SK-N-DZ (cell line): Measurements from ENCODE around the gene HAO1.

Experiments used
- DNase-seq: peaks from one replicate; pipeline ENCODE4 v3.0.0-alpha.2; 2015; ENCODE audit warnings: low spot score

HAO1 gene

DNA sequence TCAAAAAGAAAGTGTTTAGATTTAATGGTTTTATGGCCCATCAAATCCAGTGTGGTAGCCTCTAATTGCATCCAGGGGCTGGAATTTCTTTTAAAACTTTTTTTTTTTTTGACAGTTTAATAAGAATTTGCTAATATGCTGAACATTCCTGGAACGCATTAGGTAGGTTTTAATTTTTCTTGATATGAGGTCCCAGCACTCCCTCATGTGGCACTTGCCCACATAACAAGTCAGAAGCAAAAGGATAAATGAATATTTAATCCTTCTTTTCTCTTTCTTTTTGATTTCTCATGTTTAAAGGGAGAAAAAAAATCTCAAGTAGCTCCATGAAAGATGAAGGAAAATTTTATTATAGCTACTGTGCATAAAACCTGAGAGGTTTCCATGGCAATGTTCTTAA lies 13.5 kb downstream of the HAO1 start:
- DNase-seq = peak; percentile 15

DNA sequence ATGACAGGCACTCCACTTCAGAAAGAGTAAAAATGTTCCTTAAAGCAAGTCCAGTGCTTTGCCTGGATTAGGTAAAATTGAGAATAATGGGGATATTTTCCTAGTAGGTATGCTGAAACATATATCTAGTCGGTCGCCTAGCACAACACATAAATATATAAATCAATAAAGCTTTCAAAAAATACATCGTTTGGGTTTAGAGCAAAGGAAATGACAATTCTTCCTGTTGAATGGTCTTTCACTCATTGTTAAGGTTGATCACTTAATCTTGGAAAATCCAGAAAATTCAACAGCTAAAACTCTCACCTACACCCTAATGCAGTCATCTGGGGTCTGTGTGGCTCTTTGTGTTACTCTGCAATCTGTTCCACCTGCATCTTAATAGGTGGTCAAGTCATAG lies 13.9 kb downstream of the HAO1 start:
- no peak for DNase-seq

DNA sequence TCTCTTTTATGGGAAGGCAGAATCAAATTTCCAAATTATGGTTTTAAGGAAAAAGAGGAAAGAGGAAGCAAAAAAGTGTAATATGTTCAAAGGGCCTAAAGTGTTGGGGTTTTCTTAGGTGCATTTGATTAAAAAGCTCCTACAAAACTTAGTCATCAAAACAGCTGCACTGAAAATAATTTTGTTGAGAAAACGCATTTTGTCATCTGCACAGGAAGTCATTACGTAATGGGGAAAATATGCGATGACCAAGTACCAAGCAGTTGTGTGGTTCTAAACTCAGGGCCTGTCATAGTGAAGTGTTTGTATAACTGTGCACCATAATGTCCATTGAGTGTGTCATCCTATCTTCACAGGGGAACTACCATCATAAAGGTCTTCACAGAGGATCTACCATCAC lies 15.6 kb downstream of the HAO1 start:
- DNase-seq = no peak

DNA sequence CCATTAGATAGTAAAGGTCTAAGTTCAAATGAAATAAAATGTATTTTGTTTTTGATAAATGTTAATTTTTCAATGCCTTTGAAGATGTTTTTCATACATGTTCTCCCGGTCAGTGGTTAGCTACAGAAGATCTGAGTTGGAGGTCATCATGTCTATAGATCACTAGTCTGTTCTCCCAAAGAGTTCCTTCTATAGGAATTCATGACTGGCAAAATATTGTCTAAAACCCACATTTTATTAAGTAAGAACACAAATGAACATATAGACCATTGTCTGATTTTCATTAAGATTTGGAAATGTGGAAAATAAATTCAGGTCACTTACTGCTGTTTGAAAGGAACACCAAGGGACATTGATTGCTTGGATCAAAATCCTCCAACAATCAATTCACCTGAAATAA lies 23.6 kb downstream of the HAO1 start:
- no peak for DNase-seq

DNA sequence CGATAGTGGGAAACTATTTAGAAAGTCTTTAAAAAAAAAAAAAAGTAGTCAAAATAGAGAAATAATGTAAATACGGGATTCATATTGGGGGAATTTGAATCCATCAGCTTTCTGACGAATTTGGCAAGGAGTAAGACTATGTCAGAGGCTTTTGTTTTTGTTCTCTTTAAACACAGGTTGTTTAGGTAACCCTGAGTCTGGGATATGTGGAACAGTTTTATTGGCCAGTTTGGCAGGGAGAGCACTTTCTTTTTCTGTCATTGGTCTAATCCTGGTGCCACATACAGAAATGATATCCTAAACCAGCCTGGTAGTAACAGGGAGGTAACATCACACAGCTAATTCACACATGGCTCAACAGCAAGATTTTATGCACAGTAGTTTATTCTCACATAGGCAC lies 27.7 kb downstream of the HAO1 start:
- no peak for DNase-seq

DNA sequence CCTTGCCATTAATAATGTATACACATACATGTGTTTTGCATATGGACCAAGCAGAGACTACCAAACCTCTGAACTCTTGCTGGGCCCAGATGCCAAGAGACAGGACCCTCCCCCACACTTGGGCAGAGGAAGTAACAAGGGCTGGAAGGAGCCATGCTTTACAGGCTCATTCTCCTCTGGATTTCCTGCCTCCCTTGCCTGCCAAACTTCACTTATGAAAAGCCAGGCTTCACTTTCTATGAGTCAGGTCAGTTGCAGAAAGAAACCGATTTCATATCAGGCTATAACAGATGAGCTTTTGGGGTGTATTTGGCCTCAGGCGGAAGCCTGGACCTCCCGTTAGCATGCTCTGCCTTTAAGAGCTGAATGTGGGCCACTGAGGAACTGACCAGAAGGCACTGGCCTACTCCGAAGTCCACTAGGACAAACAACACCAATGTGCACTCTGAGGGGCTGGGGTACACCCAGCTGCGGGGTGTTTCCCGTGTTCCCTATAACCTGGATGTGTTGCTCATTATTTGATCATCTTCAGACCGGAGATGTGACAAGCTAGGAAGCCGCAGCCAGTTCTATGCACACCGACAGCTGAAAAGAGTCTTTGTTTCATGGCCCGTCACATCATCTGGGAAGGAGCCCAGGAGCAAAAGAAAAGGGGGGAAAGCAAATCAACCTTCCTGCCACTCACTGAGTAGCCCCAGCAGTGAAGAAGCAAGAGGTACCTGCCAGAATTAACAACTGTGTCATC lies 28.5 kb downstream of the HAO1 start:
- no peak for DNase-seq

DNA sequence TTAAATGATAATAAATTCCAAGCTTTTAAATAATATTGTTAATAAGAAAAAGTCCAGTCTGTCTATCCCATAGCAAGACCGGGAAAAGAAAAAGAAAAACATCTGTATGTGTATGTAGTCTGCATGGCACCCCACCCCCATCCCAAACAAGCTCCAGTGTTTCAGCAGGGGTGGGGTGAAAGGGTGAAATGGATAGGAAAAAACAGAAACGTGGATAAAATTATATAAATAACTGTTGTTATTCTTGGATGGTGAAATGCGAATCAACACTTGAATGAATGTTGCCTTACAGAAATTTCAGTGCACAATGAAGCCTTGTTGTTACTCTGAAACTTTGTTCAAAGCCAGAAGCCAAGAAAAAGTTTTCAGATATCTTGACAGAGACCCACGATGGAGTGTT lies 31.4 kb downstream of the HAO1 start:
- no peak for DNase-seq

DNA sequence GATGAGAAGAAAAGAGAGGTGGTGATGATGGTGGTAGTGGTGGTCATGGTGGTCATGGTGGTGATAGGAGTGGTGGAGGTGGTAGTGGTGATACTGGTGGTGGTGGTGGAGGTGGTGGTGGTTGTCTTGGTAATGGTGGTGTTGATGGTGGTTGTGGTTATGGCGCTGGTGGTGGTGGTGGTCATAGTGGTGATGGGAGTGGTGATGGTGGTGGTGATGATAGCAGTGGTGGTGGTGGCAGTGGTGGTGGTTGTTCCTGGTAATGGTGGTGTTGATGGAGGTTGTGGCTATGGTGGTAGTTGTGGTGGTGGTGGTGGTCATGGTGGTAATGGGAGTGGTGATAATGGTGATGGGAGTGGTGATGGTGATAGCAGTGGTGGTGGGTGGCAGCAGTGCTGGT lies 36.8 kb downstream of the HAO1 start:
- no peak for DNase-seq

DNA sequence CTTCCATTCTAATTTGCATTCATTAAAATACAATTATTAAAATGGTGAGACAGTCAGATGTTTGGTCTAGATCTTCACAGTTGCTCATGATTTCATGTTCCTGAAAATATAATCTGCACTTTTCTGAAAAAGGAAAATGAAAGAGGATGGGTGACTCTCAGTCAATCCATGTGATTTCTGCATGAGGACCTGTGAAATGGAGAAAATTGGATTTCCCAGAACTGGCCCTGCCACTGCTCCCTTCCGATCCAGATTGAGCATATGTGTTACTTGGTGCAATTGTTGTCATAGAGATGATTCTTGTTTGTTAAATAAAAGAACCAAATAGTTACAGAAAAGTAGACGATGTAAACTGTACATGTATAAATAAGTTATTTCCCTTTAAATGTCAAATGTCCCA lies 37.4 kb downstream of the HAO1 start:
- DNase-seq = no peak

DNA sequence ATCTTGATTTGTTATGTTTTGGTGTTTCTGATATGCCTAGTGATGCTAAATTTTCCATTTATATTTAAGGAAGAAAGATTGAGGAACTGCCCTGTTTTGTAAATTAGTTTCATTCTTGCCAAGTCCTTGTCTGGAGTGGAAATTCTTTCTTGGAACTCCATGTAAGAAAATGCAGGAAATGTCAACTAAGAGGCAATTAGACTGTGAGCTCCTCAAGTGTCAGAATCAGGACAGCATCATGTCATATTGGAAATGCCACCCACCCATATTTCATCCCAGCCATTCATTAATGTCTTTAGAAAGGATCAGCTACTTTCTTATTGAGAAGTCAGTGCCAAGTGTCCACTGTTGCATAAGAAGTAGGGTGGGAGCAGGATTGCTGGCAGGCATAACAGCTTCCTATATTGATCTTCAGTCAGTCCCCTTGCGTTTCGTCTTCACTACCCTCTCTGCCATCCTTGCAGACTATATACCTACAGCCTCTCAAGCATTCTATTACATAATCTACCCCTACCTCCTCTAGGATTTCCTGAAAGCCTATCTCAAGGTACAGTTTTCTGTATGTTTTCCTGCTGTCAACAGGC lies 42.4 kb downstream of the HAO1 start:
- no peak for DNase-seq

DNA sequence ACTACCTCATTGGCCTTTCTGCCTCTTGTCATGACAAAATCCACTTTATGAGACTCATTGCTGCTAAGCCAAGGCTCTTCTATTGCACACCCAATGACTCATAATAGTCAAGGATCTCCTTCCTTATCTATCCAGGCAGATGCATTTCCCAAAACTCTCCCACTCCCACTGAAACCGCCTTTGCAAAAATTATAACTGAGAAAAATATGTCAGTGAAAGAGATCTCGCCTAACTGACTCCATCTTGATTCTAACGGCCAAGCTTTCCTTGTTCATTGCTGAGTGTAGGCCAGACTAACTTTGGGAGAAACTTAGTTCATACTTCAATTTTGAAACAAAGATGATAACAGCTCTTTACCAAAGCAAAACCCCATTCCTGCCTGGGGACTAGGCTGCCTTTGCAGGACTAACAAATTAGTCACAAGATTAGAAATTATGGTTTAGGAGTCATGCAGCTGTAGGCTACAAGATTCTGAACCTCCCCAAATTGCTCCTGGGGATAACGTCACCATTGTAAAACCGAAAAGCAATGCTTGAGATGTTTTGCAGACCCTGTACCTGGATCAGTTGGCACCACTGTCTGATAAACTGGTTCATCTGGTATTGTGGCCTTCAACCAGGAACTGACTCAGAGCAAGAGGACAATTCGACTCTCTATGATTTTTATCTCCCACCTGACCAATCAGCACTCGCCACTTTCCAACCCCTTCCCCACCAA lies 47.1 kb downstream of the HAO1 start:
- DNase-seq = no peak

DNA sequence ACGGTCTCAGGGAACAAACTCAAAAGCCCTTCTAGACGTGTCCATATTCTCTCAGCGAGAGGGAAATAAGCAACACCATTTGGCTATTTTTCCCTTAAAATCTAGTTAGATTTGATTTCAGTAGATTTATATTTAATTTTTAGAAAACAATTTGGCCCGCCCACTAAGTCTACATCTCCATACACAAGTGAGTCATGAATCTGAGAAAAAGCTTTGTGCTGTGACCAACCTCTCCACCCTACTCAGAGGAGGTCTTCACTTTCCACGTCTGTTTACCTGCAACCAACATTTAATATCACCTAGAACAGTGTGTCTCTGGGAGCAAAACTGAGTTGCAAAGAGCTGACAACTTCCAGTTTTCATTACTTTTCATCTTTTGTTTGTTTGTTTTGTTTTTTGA lies 48.6 kb downstream of the HAO1 start:
- no peak for DNase-seq

DNA sequence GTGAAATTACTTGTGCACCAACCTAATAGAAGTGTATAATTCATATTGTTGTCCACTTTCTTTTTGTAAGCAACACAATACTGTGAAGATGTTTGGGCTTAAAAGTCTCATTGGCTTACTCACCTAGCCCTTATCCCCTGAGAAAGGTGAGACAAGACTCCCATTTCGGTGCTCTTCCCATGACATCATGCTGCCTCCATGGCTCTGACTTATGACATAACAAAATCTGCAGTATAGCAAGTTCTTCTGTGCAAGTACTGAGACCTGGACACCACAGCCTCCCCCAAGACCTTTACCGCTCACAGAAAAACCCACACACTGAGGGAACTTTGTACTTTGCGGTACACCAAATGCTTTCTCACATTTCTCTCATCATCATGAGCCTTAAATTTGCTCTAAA lies 50.5 kb downstream of the HAO1 start:
- no peak for DNase-seq

DNA sequence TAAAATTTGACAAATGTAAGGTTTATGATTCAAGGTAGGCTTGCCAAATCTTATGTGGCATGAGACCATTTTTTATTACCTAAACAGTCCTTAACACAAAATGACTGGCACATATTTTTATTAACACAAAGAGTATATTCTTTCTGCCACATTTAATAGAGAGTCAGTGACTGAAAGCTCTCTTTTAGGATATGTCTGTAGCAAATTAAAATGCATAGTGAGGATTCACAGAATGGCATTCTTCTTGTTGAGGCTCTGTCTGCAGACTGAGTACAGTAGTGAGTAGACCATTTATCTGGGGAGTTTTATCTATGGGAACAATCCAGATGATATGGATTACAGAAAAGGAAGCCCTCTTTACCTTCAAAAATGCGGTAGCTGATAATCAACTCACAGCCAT lies 56.5 kb downstream of the HAO1 start:
- DNase-seq = no peak

DNA sequence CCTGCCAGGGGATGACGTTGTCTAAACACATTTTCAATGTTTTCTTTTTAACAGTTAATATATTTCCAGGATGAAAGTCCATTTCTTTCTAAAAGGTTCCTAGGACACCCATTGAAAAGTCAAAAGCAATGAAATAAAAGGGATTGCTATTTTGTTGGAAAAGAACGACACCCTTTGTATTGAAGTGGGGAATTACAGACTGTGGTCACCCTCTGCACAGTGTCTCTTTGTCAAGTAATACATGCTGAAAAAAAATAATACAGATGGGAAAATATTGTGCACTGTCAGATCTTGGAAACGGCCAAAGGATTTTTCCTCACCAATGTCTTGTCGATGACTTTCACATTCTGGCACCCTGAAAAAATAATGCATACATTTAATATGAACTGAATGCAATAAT lies 56.9 kb downstream of the HAO1 start:
- no peak for DNase-seq

DNA sequence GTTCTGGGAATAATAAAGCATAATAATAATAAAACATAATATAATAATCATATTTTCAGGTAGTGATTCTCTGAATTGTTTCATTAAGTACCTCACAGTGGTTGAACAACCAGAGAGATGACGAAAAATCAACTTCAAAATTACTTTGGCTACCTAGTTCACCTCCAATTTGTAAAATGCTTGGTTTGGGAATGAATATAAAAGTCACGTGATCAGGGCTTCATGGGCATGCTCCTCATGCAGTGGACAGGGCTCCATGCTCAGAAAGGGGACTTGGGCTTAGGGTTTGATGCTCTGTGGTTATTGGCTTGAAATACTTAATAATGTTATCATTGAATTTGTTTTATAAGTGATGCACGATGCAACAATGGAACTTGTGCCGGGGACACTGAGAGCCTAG lies 58.2 kb downstream of the HAO1 start:
- DNase-seq = no peak

DNA sequence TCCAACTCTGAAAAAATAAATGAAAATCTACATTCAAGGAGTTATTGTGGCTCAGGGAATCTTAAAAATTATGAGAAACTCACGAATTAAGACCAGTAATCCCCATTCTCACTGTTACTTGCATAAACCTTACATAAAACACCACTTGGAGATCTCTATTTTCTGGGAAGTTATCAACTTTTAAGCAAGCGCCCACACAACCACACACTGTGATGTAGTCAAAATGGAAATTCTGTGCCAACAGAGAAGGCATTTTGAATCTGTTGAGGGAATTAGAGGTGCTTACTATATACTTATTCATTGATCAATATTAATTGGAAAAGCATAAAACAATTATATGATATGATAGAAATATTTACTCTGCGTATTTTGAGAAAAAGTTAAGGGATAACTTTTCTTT lies 58.7 kb downstream of the HAO1 start:
- no peak for DNase-seq

DNA sequence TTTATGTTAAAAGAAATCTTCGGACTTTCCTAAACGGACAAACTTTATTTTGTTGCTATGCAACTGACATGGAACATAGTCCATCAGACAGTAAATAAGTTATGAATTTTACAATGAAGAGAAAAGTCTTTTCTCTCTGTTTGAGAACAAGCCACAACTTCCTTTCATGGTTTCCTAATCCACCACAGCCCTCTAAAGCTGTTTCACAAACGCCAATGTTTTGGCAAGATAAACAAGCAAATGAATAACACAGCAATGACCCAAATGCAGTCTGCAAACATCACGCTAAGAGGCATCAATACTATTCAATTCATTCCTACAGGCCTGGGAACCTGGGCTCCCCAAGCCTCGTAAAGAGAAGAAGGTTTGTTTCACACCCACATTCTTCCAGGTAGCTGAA lies 60.4 kb downstream of the HAO1 start:
- no peak for DNase-seq

DNA sequence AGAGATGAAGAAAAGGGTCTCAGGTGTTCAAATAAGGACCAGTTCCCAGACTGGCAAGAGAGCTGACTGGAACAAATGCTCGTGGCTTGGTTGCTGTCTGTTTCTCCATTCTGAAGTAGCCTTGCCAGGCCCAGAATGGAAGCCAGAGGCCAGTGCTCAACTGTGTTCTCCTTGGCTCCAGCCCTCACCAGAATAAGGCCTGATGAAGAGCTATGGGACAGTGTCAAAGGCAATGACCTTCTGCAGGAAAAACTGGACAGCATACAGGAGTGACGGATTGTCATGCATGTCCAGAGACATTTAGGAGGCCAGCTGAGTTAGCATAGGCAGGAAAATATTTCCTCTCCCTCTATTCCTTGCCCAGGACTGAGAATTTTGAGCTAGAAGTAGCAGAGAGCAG lies 72.2 kb downstream of the HAO1 start:
- no peak for DNase-seq

DNA sequence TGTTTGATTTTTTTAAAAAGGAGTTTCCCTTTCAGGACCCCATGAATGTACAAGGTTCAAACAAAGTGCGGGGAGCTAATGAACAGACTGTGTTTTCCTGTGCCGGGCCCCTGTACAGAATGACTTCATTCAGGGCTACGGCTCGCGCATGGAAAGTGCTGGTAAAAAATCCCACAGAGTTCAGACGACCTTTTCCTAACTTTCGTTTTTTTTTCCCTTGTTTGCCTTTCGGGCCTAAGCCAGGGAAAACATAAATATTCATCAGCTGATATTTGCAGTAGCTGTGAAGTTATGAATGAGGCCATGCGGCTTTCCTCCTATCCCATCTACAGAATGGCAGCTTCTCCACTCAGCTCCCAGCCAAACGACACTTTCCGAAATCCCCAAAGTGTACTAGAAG lies 74.0 kb downstream of the HAO1 start:
- DNase-seq = no peak

DNA sequence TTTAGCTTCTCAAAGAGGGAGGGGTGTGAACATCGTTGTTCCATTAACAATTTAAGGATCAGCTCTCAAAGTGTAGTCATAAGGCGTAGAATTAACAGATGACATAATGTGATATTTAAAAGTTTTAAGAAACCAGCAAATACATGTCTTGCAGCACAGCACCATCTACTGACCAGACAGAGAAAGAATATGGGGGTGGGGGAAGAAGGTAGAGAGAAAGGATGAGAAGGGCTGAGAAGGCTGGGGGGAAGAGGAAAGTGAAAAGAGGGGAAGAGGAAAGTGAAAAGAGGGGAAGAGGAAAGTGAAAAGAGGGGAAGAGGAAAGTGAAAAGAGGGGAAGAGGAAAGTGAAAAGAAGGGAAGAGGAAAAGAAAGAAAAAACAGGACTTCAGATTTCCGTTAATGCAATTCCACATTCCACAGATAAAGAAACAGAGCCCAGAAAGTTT lies 80.9 kb downstream of the HAO1 start:
- DNase-seq = peak; percentile 15

DNA sequence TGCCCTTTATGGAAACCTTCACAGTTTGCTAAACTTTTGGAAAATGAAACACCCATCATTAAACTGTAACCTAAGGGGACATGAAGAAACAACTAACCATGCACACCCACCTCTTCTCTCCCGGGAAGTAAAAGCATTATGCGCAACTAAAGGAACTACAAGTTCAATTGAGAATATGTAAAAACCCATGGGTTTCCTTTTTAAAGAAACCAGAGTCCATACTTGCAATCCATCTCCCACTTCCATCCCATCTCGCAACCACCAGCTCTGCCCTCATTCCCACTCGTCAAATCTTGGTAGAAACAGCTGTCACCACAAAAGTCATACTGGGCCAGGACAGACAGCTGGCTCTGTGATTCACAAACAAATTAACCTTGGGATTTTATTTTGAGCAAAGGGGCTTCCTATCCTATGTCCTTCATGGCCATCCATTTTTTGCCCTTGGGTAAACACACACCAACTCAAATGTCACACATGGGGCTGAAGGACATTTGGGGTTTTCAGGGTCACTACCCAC lies 81.5 kb downstream of the HAO1 start:
- no peak for DNase-seq

DNA sequence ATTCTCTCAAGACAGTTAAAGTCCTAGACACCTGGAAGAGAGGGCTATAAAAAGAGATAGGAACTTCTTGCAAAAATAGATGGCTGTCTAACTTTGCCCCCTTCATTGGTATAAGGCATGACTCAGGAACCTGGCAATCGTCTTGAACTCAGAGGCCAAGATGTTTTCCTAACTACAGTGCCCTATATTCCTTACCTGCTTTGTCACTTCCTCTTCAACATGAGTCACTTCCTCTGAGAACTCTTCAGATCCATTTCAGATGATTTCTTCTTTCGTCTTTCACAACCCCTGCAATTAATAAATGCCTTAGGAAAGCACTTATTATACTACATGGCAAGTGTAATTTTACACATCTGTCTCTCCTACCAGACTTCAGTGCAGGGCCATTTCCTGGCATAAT lies 83.5 kb downstream of the HAO1 start:
- no peak for DNase-seq
